HG03139 (cell line): Measurements from ENCODE around the gene RNF223.
A peak's percentile ranks its signal among the peaks of the same experiment; 100 is the strongest.

Experiments used
- ATAC-seq: cut with Tn5 transposase; IDR thresholded peaks from one replicate; pipeline ENCODE4 v1.9.1; 2021; ENCODE audit not compliant: unreplicated experiment

RNF223 gene

DNA sequence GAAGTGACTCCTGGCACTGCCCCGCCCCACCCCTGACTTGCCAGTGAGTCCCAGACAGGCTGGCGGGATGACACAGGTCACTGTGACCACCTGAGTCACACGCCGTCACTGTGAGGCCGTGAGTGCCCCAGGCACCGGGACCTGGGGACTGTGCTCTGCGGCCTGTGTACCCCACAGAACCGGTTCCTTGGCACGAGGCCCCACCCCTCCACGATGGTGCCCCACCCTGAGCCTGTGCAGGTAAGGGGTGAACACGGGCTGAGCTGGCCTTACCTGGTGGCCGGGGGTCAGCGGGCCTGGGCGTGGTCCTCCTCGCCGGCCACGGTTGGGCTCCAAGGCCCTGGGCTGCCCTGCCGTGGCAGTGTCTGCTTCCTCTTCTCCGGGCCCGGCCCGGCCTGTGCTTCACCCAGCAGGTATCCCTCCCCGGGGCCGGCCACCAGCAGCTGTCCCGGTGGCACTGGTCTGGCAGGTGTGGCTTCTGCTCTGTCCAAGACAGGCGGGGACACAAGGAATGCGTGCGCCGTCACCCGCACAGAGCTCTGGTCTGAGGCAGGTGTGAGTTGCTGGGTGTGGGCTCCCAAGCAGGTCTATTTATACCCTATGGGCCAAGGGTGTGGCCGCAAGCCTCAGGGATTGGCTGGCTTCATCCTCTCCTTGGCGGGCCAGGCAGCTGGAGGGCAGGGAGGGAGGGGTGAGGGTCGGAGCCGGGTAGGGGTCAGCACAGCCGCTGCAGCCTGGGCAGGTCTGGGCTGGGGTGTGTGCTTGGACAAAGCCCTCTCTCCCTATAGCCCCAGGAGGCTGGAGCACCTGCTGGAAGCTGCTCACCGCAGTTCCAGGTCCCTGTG, at the start of gene RNF223:
Gene RNF223, minus strand, starts transcription at position 564 of the 845 bp plus-strand sequence. CDS start 1,740 bp downstream, outside the sequence.
- ATAC-seq, result no peak

DNA sequence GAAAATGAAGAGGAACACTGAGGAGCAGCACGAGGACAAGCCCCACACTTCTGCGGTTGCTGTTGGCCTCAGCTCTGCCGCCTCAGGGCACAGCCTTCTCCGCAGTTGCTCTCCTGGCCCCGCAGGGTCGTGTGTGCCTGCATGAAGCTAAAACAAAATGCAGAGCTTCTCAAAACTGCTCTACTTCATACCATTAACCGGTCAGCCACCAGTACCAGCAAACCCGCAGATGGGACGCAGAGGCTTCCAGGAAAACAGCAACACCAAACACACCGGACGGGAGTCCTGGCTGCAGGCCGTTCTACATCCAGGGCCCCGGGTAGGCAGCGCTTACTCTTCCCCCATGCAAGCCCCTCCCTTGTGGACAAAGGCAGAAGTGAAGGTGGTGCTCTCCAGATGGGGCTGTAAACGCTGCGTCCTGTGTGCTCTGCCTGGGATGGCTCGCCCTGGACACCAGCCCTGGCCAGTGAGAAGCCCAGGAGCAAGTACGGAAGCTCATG, 48.9 kb upstream of the RNF223 start:
- ATAC-seq, result no peak

DNA sequence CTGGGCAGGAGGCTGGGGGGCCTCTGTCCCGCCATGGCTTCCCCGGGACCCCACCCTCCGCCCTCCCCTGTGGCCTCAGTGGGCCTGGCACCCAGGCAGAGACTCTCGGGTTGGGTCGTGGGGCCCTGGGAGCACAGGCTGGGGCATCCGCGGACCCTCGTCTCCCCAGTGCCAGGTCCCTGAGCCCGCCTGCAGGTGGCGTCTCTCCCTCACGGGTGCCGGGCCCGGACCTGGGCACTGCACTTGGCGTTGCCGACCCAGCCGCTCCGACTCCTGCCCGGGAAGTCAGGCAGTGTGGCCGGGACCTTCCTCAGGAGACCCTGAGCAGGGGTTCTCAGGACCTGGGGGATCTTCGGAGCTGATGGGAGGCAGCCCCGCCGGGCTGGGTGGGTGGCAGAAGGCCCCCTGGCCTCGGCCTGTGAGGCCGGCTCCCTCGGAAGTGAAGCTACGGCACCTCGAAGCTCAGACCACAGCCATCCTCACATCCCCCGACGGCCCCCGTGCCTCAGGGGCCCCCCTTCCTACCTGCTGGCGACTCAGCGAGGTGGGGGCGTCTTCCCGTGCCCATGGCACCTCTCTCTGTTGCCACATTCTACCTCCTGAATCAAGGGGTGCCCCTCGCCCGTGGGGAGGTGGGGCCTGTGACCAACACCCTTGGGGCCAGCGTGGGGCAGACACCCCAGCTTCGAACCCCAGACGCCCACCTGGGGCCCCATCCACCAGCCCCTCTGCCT, 48.1 kb upstream of the RNF223 start:
- no peak for ATAC-seq

DNA sequence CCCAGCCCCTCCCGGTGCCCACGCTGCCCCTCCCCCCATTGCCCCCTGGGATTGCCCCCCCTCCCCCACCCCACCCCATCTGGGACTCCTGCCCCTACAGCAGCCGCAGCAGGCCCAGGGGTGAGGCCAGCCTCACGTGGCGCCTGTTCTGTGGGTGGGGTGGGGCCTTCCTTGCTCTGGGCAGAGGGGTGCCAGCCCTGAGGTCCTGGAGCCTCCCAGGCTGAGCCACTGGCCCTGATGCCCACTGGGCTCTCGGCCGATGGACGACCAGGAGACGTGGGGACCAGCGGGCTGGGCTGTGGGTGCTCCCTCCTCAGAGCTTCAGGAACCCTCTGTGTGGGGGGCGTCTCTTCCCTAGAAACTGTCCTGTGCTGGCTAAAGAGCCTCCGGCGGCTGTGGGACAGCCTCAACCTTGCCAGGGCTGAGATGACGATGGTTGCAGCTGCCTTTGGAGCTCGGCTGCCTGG, 47.5 kb upstream of the RNF223 start:
- no peak for ATAC-seq

DNA sequence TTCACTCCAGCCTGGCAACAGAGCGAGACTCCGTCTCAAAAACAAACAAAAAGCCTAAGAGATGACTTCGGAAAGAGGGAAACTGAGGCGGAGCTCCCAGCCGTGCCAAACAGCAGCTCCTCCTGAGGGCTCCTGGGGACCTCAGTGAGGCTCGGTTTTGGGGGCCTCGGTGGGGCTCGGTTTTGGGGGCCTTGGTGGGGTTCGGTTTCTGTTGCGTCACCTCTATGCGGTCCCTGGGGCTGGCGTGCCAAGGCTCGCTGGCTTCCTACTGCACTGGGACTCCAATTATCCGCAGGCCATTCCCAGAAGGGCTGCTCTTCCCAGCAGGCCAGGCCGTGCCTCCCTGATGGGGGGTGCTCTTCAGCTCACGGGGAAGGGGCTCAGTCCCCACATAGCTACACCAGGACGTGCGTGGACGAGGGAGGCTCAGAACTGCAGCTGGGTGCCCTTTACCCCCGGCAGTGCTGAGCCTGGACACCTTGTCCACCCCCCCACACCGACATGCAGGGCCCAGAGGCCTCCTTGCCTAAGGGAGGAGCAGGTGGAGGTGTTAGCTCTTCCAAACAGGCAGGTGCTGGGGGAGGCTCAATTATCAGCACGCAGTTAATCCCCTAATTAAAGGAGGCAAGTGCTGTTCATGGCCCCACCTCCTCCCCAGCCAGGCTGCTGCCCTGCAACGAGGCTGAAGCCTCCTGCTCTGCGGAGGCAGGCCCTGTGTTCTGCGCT, 46.9 kb upstream of the RNF223 start:
- no peak for ATAC-seq

DNA sequence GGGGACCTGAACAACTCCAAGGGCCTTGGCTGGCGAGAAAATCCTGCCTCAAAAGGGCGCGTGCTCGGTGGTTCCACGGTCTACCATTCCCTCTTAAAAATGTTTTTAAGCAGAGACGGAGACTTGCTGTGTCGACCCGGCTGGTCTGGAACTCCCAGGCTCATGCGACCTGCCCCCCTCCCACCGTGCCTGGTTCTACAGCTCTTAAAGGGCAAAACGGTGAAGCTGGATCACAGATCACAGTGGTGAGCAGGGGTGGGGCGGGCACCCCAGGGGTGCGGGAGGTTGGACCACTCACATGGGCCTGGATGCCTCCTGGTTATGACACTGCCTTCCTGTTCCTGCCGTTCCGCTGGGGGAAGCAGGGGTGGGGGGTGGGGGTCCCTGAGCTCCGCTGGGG, 46.0 kb upstream of the RNF223 start:
- no peak for ATAC-seq

DNA sequence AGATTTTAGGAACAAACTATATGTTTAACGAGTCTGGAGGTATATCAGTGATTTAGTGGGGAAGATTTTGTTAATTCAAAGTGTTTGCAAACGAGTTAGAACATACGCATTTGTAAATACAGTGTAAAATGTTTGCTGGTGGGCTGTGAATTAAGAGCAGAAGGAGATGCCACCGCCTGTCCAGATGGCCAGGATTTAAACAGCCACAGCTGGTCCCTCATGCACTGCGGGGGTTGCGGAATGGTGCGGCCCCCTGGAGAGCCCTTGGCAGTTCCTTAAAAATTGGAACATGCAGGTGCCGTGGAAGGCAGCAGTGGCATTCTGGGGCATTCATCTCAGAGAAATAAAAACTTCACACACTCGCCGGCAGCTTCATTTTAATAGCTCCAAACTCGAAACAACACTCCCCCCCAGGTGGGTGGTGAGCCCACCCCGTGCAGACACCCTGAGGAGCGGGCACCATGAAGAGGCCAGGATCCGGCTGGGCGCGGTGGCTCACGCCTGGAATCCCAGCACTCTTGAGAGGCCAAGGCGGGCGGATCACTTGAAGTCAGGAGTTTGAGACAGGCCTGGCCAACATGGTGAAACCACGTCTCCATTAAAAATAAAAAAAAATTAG, 45.3 kb upstream of the RNF223 start:
- ATAC-seq, result no peak

DNA sequence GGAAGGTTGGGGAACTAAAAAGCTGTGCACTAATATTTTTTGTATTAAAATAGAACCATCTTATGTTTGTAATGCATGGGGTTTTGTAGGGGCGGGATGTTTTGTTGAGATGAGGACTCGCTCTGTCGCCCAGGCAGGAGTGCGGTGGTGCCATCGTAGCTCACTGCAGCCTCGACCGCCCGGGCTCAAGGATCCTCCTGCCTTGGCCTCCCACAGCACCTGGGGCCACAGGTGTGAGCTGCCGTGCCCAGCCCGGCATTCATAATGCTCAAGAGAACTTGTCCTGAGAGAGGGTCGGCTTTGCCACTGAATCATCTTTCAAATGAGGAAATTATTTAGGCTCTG, 44.7 kb upstream of the RNF223 start:
- ATAC-seq, result no peak

DNA sequence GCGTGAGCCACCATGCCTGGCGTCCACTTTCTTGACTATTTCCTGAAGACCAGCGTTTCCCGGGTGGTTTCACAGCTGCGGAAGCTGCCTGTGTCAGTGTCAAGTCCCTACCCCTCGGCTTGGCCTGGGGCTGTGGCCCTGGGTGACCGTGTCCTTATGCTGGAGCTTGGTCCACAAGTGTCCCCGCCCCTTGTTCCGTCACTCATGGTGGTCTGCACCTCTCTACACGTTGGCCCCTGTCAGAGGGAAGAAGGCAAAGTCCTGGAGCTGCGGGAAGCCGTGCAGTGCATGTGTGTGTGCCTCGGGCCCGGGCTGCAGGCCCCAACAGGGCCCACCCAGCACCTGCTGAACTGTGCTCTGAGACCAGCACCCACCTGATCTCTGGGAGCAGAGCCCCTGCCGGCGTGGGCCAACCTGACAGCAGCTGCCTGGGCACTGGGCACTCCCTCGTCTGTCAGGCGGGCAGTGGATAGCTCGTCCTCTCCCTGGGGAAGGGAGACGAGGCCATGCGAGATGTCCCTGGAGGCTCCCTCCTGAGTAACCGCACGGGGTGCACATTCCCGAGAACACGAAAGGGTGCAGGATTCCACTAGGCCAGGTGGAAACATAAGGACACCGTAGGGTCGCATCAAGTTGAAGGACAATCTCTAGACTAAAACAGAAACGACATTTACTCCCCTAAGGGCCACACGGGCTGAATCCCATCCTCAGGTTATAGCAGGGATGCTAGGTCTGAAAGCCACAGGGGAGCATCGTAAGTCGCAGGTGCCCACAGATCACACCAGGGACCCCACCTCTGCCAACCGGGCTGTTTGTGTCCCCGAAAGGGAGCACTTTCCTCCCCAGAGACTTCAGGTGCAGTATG, 44.1 kb upstream of the RNF223 start:
- no peak for ATAC-seq

DNA sequence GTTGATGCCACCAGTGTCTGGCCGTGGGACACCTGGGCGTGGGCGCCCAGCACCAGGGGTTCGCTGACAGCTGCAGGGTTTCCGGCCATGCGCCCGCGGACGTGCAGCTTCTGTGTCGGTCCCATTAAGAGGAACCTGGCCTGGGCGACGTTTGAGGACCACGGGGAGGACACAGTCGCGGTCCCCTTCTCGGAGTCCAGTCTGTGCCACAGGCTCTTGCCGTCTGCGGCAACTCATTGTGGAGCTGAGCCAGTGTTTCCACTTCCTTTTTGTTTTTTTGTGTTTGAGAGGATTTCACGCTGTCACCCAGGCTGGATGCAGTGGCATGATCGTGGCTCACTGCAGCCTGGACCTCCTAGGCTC, 43.3 kb upstream of the RNF223 start:
- no peak for ATAC-seq

DNA sequence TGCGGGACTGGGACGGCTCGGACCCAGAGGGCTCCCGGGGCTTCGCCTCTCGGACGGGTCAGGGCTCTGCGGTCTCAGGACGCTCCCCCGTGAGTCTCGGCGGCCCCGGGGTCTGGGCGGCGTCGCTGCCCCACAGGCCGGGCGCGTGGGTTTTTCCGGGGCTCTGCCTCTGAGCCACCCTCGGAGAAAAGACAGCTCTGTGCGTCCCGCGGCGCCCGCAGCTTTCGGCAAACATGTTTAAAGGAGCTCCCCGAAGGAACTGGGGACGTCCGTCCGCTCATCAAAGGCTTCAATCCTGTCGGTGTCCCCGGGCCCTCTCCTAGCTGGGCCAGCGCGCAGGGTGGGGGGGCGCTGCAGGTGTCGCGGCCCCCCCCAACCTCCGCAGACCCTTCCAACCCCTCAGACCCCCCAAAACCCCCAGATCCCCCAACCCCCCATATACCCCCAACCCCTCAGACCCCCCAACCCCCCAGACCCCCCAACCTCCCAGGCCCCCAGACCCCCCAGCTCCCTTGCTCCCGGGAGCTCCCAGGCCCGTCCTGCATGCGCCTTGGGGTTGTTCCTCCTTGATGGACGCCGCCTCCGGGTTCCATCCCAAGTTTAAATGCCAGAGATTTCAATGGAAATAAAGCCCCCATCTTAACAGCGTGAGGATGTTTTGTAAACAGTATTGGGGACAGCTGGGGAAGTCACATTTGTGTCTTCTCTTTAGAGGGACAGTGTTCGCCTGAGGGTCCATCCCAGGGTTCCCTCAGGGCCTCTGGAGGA, 42.8 kb upstream of the RNF223 start:
- ATAC-seq, result no peak

DNA sequence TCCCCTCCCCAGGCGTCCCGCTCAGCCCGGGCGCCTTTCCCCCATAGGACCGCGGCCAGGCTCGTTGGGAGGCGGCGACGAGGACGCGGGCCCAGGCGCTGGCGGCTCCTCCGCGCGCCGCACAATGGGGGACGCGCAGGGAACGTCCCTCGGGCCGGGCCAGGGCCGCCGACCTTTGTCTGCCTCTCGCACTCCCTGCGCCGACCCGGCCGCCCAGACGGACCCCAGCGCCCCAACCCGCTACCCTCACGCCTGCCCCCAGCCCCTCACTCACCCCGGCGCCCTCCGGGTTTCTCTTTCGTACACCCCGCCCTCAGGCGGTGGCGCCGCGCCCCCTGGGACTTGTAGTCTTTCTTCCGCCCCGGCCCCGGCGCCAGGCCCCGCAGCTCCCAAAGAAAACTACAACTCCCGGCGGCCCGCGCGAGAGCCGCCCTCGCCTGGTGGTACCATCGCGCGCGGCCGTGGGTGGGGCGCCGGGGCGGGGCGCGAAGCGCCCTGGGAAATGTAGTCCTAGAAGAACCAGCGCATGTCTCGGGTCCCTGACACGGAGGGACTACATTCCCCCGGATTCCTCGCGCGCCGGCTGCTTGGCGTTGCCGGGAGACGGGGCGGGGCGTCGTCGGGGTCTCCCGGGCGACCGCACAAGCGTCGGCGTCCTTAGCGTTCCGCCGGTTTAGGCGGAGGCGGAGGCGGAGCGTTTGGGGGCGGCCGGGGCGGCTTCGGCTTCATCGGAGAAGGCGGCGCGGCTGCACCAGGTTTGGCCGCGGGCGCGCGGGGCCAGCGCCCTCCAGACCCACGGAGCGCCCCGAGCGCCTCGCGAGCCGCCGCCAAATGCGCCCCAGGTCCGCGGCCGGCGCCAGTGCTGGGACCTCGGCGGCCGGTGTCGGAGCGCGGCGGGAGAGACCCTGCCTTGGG, 41.9 kb upstream of the RNF223 start, which contains the start of gene C1orf159:
Gene C1orf159, minus strand, starts transcription at position 304 of the 915 bp plus-strand sequence. CDS start 24,546 bp downstream, outside the sequence.
- ATAC-seq, result peak; percentile 93

DNA sequence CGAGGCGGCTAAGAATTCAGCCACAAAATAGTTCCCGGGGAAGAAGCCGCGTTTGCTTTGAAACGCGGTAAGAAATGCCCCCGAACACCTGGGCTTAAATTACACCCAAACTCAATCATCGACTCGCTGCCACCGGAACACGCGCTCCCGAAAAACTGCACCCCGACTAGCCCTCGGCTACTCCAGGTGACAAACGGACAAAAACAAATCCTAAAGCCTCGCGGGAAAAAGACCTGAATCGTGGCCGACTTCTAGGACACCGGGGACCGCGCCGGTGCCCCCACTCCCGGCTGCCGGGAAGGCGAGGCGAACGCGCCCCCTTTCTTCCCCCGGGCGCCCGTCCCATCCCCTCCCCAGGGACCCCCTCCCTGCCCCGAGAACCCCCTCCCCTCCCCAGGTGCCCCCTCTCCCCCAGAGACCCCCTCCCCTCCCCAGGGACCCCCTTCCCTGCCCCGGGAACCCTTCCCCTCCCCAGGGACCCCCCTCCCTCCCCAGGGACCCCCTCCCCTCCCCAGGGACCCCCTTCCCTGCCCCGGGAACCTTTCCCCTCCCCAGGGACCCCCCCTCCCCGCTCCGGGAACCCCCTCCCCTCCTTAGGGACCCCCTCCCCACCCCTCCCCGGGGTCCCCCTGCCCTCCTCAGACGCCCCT, 41.2 kb upstream of the RNF223 start:
- ATAC-seq, result no peak

DNA sequence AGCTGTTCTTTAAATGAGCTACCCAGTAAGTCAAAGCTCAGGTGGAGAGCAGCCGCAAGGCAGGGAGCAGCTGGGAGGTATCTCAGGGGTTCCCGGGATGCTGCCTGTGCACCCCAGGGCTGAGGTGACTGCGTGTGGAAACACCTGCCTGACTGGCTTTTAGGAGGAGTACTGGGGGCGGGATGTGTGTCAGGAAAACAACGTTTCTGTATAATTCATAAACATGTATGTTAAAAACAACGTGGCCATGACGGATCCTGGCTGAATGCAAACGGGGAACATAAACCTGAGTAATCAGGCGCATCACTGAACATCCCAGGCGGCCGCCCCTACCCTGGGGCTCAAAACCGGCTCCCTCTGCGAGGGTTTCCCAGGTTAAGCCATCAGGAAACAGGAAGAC, 40.3 kb upstream of the RNF223 start:
- ATAC-seq, result no peak

DNA sequence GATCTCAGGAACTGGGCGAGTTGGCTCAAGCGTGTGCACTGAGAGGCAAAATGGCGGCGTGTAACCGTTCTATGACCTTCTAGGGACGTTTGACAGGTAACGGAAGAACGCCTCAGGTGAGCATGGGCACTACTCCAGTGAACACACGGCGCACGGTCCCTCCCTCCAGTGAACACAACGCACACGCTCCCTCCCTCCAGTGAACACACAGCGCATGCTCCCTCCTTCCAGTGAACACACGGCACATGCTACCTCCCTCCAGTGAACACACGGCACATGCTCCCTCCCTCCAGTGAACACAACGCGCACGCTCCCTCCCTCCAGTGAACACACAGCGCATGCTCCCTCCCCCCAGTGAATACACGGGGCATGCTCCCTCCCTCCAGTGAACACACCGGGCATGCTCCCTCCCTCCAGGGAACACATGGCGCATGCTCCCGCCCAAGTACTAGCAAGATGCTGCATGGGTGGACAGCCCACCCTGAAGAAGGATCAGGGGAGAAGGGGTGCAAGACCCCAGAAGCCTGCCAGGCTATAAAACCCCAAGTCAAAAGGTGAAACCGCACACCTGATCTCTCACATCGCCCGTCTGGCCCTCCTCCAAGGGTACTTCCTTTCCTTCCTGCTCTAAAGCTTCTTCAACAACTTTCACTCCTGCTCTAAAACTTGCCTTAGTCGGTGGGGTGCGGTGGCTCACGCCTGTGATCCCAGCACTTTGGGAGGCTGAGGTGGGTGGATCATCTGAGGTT, 38.3 kb upstream of the RNF223 start:
- no peak for ATAC-seq

DNA sequence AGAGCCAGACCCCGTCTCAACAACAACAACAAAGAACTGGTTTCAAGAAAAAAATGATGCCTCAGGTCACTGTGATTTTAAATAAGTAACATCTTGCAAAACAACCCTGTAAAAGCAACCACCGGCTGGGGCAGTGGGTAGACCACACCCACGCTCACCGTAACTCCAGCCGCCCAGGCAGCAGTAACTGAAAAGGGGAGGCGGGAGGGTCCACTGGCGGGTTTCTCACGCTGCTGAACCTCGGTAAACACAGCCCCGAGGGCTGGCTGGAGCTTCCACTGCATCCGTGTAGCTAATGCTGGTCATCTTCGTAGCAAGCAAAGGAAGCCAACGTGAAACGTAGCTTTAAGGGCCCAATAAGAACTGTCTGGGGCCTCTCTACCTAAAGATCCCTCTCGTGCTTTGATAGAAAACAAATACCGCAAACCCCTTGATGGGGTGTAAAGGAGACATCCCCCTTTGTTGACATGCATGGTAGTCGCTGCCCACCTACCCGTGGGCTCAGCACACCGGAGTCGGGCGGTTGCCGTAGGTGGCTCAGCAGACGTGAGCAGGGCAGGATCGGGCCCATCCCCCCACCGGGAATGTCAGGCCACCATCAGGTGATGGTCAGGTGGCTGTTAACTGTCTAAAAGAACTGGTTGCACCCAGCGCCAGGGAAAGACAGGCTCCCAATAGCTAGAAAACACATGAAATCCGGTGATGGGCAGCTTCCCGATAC, 37.6 kb upstream of the RNF223 start:
- ATAC-seq, result no peak
